Measurements from ENCODE around the gene SLC2A4RG. TPM values are rescaled to one million over a fixed set of nuclear protein-coding genes. Genes with fewer than 3 reads are reported as not detected.

The SLC2A4RG gene
- total and polyA plus RNA-seq, 2 of the 4 experiments (the other 2 are of a cell fraction): 5.0 to 50.3 TPM

DNA sequence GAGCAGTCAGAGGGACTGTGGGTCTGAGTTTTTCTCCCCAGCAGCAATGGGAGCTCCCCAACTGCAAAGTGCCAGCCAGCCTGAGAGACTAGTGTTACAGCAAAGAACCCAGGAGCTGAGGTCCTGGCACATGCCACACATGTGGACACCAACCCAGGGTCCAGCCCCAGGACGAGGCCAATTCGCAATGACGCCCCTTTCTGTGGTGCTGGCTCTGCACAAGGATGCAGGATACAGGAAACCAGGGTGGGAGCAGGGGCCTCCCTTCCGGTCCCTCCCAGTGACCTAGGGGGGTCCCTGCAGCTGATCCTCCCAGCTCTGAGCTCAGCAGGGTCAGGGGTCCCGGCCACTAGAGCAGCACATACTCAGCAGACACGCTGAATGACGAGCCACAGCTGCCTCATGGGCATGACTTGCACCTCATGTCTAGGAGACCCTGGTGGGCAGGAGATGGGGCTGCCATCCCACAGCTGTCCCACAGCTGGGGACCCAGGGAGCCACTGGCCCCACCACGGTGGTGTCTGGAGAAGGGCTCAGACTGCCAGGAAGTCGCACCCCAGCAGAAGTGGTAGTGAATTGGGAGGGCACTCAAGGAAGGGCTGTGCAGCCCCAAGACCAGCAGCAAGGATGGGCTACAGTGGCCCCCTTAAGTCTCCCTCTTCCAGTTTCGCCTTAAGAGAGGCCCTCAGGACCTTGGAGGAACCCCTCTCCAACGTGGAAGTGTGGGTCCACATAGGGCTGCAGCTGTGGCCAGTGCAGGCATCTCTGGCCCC lies 35.4 kb upstream of the SLC2A4RG start:
- no peaks in the 10 kb centered on the region for H3K9me1 ChIP-seq (ENCODE audit: insufficient read depth, low read length)
- H2AFZ ChIP-seq (replicated peaks; ENCODE audit: low read length, poor library complexity): no peak overlapping the region
- H3K9ac ChIP-seq (ENCODE audit: low read depth, low read length): no peak overlapping the region
- no peak overlapping the region for H3K27ac ChIP-seq (ENCODE audit: insufficient read depth, low read length)
- no peak overlapping the region for H2AK9ac ChIP-seq (replicated peaks; ENCODE audit: low read depth, low read length, poor library complexity)
- no peak for DNase-seq
- H3K9me3 ChIP-seq (ENCODE audit: control insufficient read depth, insufficient read depth, low read length): no peaks in the 10 kb centered on the region
- no peak overlapping the region for H2AK5ac ChIP-seq (ENCODE audit: low read depth, low read length)
- H3K23ac ChIP-seq (ENCODE audit: low read depth, low read length): no peak overlapping the region
- no peak overlapping the region for H2BK20ac ChIP-seq (ENCODE audit: low read depth, low read length)
- H4K91ac ChIP-seq (ENCODE audit: insufficient read depth, low read depth, low read length): no peak overlapping the region
- H3K56ac ChIP-seq (ENCODE audit: extremely low read depth, insufficient read depth, low read length): no peak overlapping the region
- no peaks in the 10 kb centered on the region for H3K27me3 ChIP-seq (ENCODE audit: control insufficient read depth, insufficient read depth, low read length)
- no peak overlapping the region for H4K8ac ChIP-seq (ENCODE audit: low read depth in 2 of 2, low read length in 2 of 2)
- no peak for TF ChIP-seq POLR2A (IDR thresholded peaks at IDR 0.05; ENCODE audit: low read depth, low read length)
- no peak for TF ChIP-seq FOS (IDR thresholded peaks at IDR 0.05; ENCODE audit: low read depth, low read length)
- no peak for TF ChIP-seq BHLHE40 (IDR thresholded peaks at IDR 0.05; ENCODE audit: low read depth, low read length)
- no peak for TF ChIP-seq NFE2L2 (IDR thresholded peaks at IDR 0.05; ENCODE audit: low read depth, low read length)
- no peak for TF ChIP-seq MAZ (IDR thresholded peaks at IDR 0.05; ENCODE audit: borderline replicate concordance, low read depth, low read length)
- TF ChIP-seq CEBPB (IDR thresholded peaks at IDR 0.05; ENCODE audit: low read depth, low read length): no peak
- TF ChIP-seq, protein P1, sequence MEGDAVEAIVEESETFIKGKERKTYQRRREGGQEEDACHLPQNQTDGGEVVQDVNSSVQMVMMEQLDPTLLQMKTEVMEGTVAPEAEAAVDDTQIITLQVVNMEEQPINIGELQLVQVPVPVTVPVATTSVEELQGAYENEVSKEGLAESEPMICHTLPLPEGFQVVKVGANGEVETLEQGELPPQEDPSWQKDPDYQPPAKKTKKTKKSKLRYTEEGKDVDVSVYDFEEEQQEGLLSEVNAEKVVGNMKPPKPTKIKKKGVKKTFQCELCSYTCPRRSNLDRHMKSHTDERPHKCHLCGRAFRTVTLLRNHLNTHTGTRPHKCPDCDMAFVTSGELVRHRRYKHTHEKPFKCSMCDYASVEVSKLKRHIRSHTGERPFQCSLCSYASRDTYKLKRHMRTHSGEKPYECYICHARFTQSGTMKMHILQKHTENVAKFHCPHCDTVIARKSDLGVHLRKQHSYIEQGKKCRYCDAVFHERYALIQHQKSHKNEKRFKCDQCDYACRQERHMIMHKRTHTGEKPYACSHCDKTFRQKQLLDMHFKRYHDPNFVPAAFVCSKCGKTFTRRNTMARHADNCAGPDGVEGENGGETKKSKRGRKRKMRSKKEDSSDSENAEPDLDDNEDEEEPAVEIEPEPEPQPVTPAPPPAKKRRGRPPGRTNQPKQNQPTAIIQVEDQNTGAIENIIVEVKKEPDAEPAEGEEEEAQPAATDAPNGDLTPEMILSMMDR (conservative IDR thresholded peaks at IDR 0.05; ENCODE audit: low read depth, low read length): no peak
- TF ChIP-seq CHD1 (IDR thresholded peaks at IDR 0.05; ENCODE audit: low read depth, low read length): no peak
- WGBS, 2 experiments (ENCODE audit: extremely low coverage in 2 of 2, insufficient read length in 1 of 2): 86% methylated on average over 8 of the region's 11 CpGs; no CpG with 5 or more reads in 1 of the 2 experiments
- in situ Hi-C loops (cut with MboI; ENCODE audit: low sequenced_read_pairs): loop anchor here (10.0 kb wide), 1 partner anchor 161 kb away; the partner anchor contains the start of genes ABHD16B and TPD52L2
- ATAC-seq (ENCODE audit: low read depth): no peak
- no peak overlapping the region for H3K14ac ChIP-seq (replicated peaks; ENCODE audit: low read depth, low read length)
- no peak overlapping the region for H3K4me3 ChIP-seq (ENCODE audit: insufficient read depth, low read depth, low read length)
- no peak overlapping the region for H2BK15ac ChIP-seq (ENCODE audit: low read depth, low read length)
- BruUV-seq (replicated peaks): no TSS peak
- intact Hi-C loops (cut with micrococcal nuclease): no loop called here
- CTCF ChIA-PET: no interaction called here
- peaks cover 18% of the 10 kb centered on the region for H3K4me1 ChIP-seq (ENCODE audit: control insufficient read depth, insufficient read depth, low read length)
- no peaks in the 10 kb centered on the region for H4K20me1 ChIP-seq (ENCODE audit: insufficient read depth, low read length)
- H2BK120ac ChIP-seq (ENCODE audit: low read depth, low read length): no peak overlapping the region
- H3K36me3 ChIP-seq (ENCODE audit: control insufficient read depth, insufficient read depth, low read length): peaks cover 29% of the 10 kb centered on the region
- no peak overlapping the region for H2BK5ac ChIP-seq (ENCODE audit: low read depth, low read length, poor library complexity, severe bottlenecking)
- H3K79me1 ChIP-seq (ENCODE audit: low read depth in 1 of 2, low read length in 2 of 2): peaks cover 20 to 82% of the 10 kb centered on the region in 2 experiments
- H3K4me2 ChIP-seq (ENCODE audit: low read depth, low read length): no peak overlapping the region
- no peak overlapping the region for H3K4ac ChIP-seq (ENCODE audit: low read depth, low read length)
- H3K18ac ChIP-seq (ENCODE audit: low read depth, low read length): no peak overlapping the region
- dilution Hi-C loops (cut with HindIII; ENCODE audit: low sequenced_read_pairs, unreplicated experiment): no loop called here
- POLR2A ChIA-PET (ENCODE audit: unreplicated experiment): no interaction called here
- no peak overlapping the region for H4K5ac ChIP-seq (ENCODE audit: low read depth, low read length)

All from IMR-90 (cell line).